Keratinocyte (primary cell): ENCODE results near the gene MED27. TPM values are rescaled to one million over a fixed set of nuclear protein-coding genes. Genes with fewer than 3 reads are reported as not detected.

Experiments
- DNase-seq: peaks from one replicate; pipeline ENCODE4 v3.0.0-alpha.2; 2011; ENCODE audit warnings: low read depth, missing footprints, low spot score
- FAIRE-seq: peaks from 2 replicates; lab custom pipeline; 2011; peaks lifted over from hg19 to GRCh38; lab: Jason Lieb, UNC
- H2AFZ ChIP-seq: 2 replicates; pipeline ENCODE4 v1.6.0; 2012; ENCODE audit warnings: low read length, control low read depth, inconsistent platforms; ENCODE audit not compliant: control insufficient read depth
- H3K27ac ChIP-seq: 2 replicates; pipeline ENCODE4 v1.5.1; 2011; ENCODE audit warnings: low read length; ENCODE audit not compliant: control insufficient read depth, insufficient read depth
- H3K27me3 ChIP-seq: 3 replicates; pipeline ENCODE4 v1.6.0; 2011; ENCODE audit warnings: low read length; ENCODE audit not compliant: control insufficient read depth, insufficient read depth; ENCODE audit errors: extremely low read depth
- H3K36me3 ChIP-seq, 2 experiments: 2 replicates in 1 of 2; 3 replicates in 1 of 2; pipeline ENCODE4 v1.5.1; 2011; ENCODE audit warnings: low read length in 2 of 2, mild to moderate bottlenecking in 1 of 2; ENCODE audit not compliant: control insufficient read depth in 2 of 2, insufficient read depth in 2 of 2; ENCODE audit errors: extremely low read depth in 1 of 2
- H3K4me1 ChIP-seq: 3 replicates; pipeline ENCODE4 v1.5.1; 2011; ENCODE audit warnings: low read length; ENCODE audit not compliant: control insufficient read depth, insufficient read depth; ENCODE audit errors: extremely low read depth
- H3K4me2 ChIP-seq: 3 replicates; pipeline ENCODE4 v1.6.0; 2011; ENCODE audit warnings: low read depth, low read length; ENCODE audit not compliant: control insufficient read depth, insufficient read depth; ENCODE audit errors: extremely low read depth
- H3K4me3 ChIP-seq, 3 experiments: fragments of 200-600 bp in 1 of 3; sonication (generic) in 1 of 3; 2 replicates in 2 of 3; 3 replicates in 1 of 3; pipeline ENCODE4 v1.5.1; 2011 to 2016; ENCODE audit warnings: low read length in 3 of 3, mild to moderate bottlenecking in 3 of 3, control low read depth in 2 of 3, inconsistent platforms in 1 of 3, low read depth in 1 of 3, mixed read lengths in 1 of 3, mixed run types in 1 of 3, moderate library complexity in 1 of 3; ENCODE audit not compliant: control insufficient read depth in 2 of 3, insufficient read depth in 2 of 3; ENCODE audit errors: extremely low read depth in 1 of 3
- H3K79me2 ChIP-seq: 2 replicates; pipeline ENCODE4 v1.6.0; 2012; ENCODE audit warnings: low read length; ENCODE audit not compliant: control insufficient read depth, insufficient read depth
- H3K9ac ChIP-seq: 3 replicates; pipeline ENCODE4 v1.6.0; 2011; ENCODE audit warnings: low read length; ENCODE audit not compliant: control insufficient read depth, insufficient read depth; ENCODE audit errors: extremely low read depth
- H3K9me1 ChIP-seq: 3 replicates; pipeline ENCODE4 v1.6.0; 2011; ENCODE audit warnings: low read length; ENCODE audit not compliant: control insufficient read depth, insufficient read depth; ENCODE audit errors: extremely low read depth
- H3K9me3 ChIP-seq: 2 replicates; pipeline ENCODE4 v1.5.1; 2012; ENCODE audit warnings: low read depth, low read length; ENCODE audit not compliant: control insufficient read depth
- H4K20me1 ChIP-seq: 3 replicates; pipeline ENCODE4 v1.6.0; 2011; ENCODE audit warnings: low read length; ENCODE audit not compliant: control insufficient read depth, insufficient read depth; ENCODE audit errors: extremely low read depth
- CTCF ChIP-seq, 3 experiments: IDR thresholded peaks in 1 of 3; conservative IDR thresholded peaks in 1 of 3; optimal IDR thresholded peaks in 1 of 3; 2 replicates in 2 of 3; 3 replicates in 1 of 3; pipeline versions ENCODE3 to v1.5.1; 2011; ENCODE audit warnings: low read length in 3 of 3, mild to moderate bottlenecking in 3 of 3, moderate library complexity in 2 of 3, control low read depth in 1 of 3, inconsistent platforms in 1 of 3; ENCODE audit not compliant: insufficient read depth in 2 of 3; ENCODE audit errors: extremely low read depth in 1 of 3
- EZH2 ChIP-seq: IDR thresholded peaks from one replicate; pipeline ENCODE4 v1.6.1; 2012; ENCODE audit warnings: inconsistent platforms, mild to moderate bottlenecking, low read length, moderate library complexity
- dilution Hi-C: fragments of 300-500 bp; cut with MboI; formaldehyde crosslinking; loops from one replicate; pipeline ENCODE4 v1.7.0; 2020; ENCODE audit warnings: low sequenced_read_pairs; ENCODE audit not compliant: extremely low pct_ligation_motif_present
- polyA plus RNA-seq, 5 experiments: library from polyadenylated mRNA; depleted of rRNA in 3 of 5; stranded (reverse) in 3 of 5; stranded (forward) in 1 of 5; unstranded in 1 of 5; fragments of >200 nt; gene quantifications; 1 replicate in 1 of 5; 2 replicates in 3 of 5; 3 replicates in 1 of 5; pipeline versions ENCODE4 v1.2.1 to v1.2.3, GENCODE V29; 2011 to 2012; ENCODE audit warnings: missing spikeins in 2 of 5, low read depth in 1 of 5, low replicate concordance in 1 of 5

Gene MED27
- polyA plus RNA-seq, 1 donor (not counting 4 experiments of a cell fraction or from before 2014, with no cell fraction given), result 39.0 TPM

- H2AFZ ChIP-seq, result no peak overlapping the region
- no peaks in the 10 kb centered on the region for H4K20me1 ChIP-seq
- TF ChIP-seq EZH2, result no peak
- TF ChIP-seq CTCF (optimal IDR thresholded peaks at IDR 0.05 in 1 of 3, IDR thresholded peaks at IDR 0.05 in 1 of 3, conservative IDR thresholded peaks at IDR 0.05 in 1 of 3; ENCODE audit: extremely low read depth in 1 of 3, insufficient read depth in 2 of 3, low read length in 3 of 3), result no peak
- no peak overlapping the region for H3K4me2 ChIP-seq
- H3K9ac ChIP-seq, result no peak overlapping the region
- H3K27me3 ChIP-seq, result no peaks in the 10 kb centered on the region
- DNase-seq (no peak), FAIRE-seq (no peak)
- H3K4me1 ChIP-seq, result no peaks in the 10 kb centered on the region
- H3K36me3 ChIP-seq, result no peaks in the 10 kb centered on the region
- no peak overlapping the region for H3K27ac ChIP-seq
- dilution Hi-C loops, result no loop called here
- H3K9me1 ChIP-seq, result no peaks in the 10 kb centered on the region
- H3K79me2 ChIP-seq, result no peaks in the 10 kb centered on the region
- no peaks in the 10 kb centered on the region for H3K9me3 ChIP-seq
- no peak overlapping the region for H3K4me3 ChIP-seq
Measured at GRCh38 chr9:131934673-131935072, 145.0 kb downstream of the MED27 start.

GRCh38 chr9:131927091-131927490, 152.6 kb downstream of the MED27 start:
- Histone ChIP-seq H3K4me3 (no peak overlapping the region), H3K36me3 (peaks cover 0 to 1% of the 10 kb centered on the region in 2 experiments), H3K9me3 (no peaks in the 10 kb centered on the region), H3K4me1 (no peaks in the 10 kb centered on the region), H3K4me2 (no peak overlapping the region), H3K9ac (no peak overlapping the region), H4K20me1 (no peaks in the 10 kb centered on the region), H3K27ac (no peak overlapping the region), H3K79me2 (no peaks in the 10 kb centered on the region), H3K9me1 (no peaks in the 10 kb centered on the region), H3K27me3 (no peaks in the 10 kb centered on the region), H2AFZ (no peak overlapping the region)
- DNase-seq (no peak), FAIRE-seq (no peak)
- TF ChIP-seq CTCF (optimal IDR thresholded peaks at IDR 0.05 in 1 of 3, IDR thresholded peaks at IDR 0.05 in 1 of 3, conservative IDR thresholded peaks at IDR 0.05 in 1 of 3; ENCODE audit: extremely low read depth in 1 of 3, insufficient read depth in 2 of 3, low read length in 3 of 3), result no peak
- no peak for TF ChIP-seq EZH2
- dilution Hi-C loops, result no loop called here
